Femur (tissue), 1 donor: Measurements from ENCODE around the gene OTOA.
"Not testable (repeated sequence)": the region's sequence is repeated elsewhere in the genome, so short reads cannot be mapped to it uniquely, and the experiment has no call there.

Source experiments
- DNase-seq: peaks from one replicate; pipeline ENCODE4 v3.0.0-alpha.2; 2017

OTOA gene

DNA sequence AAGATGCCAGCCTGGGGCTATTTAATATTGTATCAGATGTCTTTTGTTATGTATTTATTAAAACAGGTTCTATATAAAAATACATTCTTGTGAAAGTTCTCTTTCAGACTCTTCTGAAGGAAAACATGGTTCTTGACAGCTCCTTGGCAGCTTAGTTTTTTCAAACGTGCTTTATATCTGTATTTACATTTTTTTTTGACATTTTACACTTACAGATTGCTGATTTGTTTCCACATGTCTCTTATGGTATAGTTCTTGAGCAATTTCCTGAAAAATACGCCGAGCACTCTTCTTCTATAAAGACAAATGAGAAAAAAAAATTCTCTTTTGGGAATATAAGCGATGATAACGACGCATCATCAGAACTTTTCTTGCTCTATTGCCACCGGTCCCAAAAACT is 20.9 kb upstream of the OTOA start:
- no peak for DNase-seq

DNA sequence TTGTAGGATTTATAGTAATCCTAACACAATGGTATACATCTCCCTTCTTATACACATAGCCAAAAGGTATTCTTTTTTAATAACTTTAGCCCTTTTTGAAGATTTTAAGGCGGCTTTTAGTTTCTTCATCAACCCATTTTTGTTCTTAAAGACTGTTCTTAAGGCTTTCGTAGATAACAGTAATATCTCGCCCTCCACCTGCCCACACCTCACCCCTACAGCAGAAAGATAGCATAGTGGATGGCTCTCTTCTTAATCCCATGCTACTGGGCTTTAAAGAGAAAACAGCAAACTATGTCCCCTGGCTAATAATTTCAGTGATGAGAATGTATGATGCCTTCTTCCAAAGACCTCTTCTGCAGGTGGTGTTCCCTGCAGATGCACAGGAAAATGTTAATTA is 20.0 kb upstream of the OTOA start:
- DNase-seq = no peak

DNA sequence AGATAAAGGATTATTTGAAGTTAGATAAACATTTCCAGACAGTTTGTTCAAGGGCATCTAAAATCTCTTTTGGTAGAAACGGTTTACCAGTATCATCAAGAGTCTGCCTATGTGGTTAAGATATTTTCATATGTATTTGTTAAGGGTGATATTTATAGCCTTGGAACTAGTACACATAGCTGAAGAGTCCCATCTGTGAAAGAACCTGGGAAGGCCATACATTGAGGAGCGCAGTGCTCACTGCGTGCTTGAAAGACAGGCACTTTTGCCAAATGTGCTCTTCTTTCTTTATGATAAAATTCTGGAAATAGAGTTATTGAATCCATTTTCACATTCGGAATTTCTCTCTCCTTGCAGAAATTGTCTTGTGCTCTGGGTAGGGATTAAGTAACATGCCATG is 19.1 kb upstream of the OTOA start:
- no peak for DNase-seq

DNA sequence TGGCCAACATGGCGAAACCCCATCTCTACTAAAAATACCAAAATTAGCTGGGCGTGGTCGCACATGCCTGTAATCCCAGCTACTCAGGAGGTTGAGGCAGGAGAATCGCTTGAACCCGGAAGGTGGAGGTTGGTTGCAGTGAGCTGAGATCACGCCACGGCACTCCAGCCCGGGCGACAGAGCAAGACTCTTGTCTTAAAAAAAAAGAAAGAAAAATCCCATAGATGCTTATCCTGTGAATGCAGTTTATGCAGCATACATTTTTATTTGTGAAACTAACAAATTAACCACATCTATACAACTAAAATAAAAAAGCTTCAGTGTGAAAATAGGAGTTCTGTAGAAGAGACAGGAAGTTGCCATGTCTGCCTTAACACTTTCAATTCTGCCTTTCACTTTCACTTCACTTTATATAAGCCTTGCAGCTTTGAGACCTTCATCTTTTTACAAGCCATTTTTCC is 18.5 kb upstream of the OTOA start:
- no peak for DNase-seq

DNA sequence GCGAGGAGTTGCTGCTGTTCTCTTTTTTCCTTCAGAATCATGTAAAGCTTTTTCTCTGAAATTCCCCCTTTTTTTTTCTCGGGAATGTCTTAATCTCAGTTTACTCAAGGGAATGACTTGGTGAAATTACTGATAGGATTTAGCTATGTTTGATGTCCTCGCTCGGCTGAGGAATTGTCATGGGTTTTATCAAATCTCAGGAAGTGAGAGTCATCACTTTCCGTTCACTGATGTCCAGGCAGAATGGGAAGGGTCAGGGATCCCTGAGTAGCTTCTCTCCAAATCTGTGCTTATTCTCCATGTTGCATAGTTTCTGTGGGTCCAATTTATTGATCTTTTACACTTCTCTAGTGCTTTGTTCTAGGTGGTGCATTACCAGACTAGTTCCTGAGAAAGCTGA is 17.7 kb upstream of the OTOA start:
- DNase-seq = no peak

DNA sequence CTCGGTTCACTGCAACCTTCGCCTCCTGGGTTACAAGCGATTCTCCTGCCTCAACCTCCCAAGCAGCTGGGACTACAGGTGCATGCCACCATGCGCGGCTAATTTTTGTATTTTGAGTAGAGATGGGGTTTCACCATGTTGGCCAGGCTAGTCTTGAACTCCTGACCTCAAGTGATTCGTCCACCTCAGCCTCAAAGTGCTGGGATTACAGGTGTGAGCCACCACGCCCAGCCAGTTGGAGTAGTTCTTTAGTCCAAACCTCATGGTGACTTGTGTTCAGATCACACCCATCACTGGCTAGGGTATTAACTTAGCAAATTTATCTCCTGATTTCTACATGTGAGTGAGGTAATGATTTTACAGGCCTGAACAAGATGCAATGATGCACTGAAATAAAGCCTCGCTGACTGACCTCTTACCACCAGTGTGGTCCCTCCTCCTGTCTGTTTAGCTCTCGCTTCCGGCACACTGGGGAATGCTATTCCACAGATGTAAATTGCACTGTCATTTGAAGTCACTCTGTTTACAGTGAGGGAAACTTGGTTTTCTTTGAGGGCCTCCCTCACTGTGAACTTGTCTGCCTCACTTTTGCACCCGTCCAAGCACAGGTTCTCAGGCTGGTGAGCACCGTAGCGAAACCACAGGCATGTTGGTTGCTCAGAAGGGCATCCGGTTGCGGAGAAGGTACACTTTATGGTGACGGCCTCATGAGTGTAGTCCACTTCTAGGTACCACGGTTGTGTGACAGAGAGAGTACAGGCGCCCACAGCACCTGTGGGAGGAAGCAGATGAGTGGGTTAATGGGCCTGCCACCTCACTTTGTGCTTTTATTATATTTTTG is 16.8 kb upstream of the OTOA start:
- DNase-seq = no peak

DNA sequence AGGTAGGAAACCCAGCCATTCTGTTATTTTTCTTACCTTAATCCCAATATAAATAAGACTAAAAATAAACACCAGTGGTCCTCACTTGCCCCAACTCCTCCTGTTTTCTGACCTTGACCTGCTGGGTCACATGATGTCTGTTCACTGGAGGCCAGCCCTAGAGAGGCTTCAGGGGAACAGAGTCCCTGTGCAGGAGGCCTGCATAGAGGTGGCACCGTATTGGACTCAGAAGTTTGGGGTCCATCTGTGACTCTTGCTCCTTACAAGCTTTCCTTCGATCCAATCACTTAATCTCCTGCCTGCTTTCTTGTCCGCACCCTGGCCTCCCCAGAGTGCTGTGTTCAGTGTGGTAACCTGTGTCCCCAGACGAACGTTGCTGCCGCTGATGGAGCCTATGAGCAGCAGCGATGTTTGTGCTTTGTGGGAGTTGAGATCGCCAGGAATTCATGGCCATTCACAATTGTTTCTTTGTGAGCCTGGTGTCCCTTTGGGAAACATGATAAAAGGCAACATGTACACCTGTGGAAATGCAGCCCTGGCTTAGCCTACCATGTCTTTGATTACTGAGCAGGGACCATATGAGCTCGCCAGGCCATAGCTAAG is 16.1 kb upstream of the OTOA start:
- no peak for DNase-seq

DNA sequence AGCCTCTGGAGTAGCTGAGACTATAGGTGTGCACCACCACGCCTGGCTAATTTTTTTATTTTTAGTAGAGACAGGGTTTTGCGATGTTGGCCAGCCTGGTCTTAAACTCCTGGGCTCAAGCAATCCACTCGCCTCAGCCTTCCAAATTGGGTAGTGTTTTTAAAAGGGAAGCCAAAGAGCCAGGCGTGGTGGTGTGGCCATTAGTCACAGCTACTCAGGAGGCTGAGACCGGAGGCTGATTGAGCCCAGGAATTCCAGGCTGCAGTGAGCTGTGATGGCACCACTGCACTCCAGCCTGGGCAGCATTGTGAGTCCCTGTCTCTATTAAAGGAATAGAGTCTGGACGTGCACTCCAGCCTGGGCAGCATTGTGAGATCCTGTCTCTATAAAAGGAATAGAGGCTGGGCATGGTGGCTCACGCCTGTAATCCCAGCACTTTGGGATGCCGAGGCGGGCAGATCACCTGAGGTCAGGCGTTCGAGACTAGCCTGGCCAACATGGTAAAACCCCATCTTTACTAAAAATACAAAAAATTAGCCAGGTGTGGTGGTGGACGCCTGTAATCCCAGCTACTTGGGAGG is 13.9 kb upstream of the OTOA start:
- not testable (repeated sequence) for DNase-seq

DNA sequence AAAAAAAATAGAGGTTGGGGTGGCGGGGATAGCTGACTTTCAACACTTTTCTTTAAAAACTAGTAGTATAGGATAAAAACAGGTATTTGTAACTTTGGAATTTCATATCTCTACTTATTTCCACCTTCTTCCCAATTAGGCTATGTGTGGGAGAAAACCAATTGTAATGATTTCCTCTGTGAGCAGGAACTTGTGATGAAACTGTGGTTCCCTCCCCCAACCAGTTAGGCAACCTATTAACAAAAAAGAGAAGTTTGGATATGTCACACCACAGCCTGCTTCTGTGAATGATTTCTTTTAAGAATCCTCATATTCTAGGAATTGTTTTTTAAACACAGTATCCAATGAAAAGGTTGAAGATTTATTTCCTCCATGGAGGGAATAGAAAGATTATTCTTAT is 13.2 kb upstream of the OTOA start:
- no peak for DNase-seq

DNA sequence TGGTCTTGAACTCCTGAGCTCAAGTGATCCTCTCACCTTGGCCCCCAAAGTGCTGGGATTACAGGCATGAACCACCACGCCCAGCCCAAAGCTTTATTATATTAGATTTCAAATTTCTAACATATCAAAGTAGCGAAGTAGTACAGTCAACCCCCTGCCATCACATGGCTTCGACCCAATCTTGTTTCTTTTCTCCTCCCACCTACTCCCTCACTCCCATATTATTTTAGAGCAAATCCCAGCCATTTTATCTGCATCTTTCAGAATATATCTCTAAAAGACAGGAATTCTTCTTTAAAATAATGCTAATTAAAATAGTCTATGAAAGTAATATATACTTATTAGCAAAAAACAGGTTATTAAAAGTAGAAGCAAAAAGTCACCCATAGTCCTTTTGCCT is 12.3 kb upstream of the OTOA start:
- no peak for DNase-seq

DNA sequence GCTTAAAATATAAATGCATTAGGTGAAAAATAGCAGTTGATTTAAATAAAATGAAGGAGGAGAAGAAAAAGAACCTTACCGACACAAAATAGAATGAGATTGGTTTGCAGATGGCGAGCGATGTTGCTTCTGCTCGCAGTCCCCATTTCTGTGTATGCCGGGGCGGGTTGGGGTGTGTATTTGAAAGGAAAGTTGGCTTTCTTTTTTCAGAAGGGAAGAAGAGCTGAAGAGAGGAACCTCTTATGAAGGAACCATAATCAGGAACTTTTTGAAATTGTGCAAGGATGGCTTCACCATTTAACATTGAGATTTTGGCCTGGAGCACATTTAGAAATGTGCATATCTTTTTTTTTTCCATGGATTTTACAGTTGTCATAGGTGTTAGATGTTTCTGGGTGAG is 11.3 kb upstream of the OTOA start, which contains the start of gene IGSF6:
Gene IGSF6, minus strand, starts transcription at position 156 of the 400 bp plus-strand sequence. Its CDS starts 10 bp downstream, at position 146.
- DNase-seq = no peak

DNA sequence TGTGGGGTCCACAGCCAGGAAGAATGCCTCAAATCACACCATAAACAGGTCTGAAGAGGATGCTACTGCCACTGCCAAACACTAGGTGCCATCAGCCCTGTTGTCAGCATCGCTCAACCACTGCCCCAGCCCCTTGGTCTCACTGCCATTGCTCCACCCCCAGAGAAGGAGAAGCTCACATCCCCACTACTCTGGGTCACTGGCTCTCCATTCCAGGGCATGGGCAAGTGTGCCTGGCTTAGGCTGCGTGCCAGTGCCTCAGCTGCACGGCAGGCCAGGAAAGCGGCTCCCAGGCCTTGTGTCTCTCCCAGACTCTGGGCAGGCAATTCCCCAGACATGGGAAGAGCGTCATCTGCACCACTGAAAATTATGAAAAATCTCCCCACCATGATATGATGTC is 10.2 kb upstream of the OTOA start:
- DNase-seq = no peak

DNA sequence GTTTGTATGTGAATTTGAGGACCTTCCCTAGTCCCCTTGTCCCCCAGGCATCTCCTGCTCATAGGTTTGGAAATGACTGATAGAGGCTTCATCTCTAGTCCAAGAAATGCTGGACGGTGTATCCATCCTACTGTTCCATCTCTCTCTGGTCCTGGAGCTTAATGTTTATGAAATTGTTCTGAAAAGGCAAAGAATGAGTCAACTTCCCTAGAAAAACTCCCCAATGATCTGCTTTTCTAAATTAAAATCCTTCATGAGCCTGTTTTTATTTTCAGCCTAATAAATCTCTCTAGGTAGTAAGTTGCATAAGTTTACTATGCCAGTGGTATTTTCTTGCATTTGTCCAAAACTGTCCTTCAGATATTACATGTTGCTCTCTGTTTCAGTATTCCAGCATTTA is 9.3 kb upstream of the OTOA start:
- DNase-seq = no peak

DNA sequence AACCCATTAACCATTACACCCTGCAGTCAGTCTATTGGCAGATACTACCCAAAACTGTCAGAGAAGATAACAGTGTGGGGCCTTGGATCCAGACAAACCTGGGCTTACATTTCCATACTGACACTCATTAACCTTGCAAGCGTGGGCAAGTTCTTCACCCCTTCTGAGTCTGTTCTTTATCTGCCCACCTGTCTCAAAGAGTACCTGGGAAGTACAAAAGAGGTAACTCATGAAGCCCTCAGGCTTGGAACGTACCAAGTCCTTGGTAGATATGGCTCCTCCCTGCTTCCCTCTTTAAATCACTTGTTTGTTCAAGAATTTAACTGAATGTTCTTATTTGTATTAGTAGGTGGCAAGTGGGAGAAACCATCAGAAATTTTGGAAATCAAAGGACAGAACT is 8.9 kb upstream of the OTOA start:
- no peak for DNase-seq

DNA sequence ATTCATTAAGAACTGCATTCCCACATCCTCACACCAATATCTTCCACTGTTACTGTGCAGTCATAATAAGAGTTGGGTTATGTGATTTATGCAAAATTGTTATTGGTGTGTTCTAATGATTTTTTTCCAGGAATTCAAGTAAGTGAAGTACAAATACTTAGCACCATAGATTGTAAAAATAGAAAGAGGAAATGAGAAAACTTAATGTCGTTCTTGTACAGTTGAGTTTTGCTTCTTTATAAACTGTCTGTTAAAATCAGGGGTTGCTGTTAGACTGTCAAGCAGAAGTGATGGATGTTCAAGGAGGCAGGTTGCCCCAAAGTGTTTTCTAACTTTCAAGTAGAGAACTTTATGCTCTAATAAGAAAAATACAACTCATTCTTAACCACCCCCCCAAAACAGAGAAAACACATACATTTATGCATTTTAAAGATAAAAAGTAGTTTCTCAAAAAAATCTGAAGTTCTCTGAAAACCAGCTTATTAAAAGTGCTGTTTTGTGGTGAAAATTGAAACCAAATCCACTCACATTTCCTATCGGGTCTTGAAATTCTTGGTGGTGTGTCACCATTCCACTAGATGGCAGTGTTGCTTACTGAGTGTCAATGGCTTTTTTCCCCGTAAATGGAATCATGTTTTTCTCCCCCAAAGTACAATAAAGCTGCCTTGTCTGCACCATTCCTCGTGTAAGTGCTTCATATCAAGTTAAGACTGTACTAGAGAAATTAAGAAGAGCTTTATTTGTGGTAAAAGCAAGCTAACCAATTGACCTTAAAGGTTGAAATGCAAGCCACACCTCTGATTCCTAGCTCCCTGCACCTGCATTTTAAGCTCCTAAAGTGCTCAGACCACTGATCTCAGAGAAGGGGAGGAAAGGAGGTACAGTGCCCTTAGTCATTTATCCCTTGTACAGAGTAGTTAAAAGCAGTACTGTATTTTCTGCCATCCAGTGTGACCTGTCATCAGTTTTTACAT is 6.7 kb upstream of the OTOA start:
- no peak for DNase-seq

DNA sequence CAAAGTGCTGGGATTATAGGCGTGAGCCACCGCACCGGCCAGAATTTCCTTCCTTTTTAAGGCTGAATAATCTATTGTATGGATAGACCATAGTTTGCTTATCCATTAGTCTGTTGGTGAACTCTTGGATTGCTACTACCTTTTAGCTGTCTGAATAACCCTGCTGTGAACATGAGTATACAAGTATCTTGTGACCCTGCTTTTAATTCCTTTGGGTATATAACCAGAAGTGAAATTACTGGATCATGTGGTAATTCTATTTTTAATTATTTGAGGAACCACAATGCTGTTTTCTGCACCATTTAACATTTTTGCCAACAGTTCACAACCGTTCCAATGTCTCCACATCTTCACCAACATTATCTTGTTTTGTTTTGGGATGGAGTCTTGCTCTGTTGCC is 4.6 kb upstream of the OTOA start:
- no peak for DNase-seq

DNA sequence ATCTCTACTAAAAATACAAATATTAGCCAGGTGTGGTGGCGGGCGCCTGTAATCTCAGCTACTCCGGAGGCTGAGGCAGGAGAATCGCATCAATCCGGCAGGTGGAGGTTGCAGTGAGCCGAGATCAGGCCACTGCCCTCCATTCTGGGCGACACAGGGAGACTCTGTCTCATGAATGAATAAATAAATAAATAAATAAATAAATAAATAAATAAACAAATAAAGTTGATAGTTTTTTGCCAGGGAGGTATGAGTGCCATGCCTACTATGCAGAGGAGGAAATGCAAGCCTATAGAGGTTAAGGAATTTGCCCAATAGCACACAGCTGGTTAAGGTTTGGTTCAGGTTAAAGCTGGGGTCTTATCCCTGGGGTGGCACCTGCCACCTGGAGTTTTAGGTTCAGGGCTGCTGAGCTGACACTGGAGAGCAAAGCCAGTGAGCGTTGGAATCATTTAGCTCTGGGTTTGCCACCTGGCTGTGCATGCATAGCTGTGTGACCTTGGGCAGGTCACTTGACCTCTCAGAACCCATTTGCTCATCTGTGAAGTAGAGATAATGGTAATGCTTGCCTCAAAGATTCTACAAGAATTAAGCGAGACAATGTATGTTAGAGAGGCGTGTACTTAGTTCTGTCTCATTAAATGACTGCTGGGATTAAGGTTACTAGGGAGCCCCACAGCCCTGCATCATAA is 1.2 kb downstream of the OTOA start:
- no peak for DNase-seq

DNA sequence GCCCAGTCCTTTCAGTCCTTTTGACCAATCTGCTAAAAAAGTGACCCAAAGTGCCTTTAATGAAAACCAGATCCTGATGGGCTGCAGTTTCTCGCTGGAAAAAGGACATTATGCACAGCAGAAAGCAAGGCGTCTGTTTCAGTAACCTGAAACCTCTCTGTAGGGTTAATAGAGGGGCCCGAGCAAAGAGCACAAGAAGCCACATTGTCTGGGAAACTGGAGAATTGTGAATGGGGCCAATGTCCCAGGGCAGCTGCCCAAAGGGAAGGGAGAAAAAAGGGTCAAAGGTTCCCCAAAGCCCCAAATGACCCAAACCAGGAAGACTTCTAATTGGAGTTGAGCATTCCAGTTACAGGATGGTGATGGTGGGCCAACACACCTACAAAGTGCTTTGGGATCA is 3.0 kb downstream of the OTOA start:
- DNase-seq = no peak

DNA sequence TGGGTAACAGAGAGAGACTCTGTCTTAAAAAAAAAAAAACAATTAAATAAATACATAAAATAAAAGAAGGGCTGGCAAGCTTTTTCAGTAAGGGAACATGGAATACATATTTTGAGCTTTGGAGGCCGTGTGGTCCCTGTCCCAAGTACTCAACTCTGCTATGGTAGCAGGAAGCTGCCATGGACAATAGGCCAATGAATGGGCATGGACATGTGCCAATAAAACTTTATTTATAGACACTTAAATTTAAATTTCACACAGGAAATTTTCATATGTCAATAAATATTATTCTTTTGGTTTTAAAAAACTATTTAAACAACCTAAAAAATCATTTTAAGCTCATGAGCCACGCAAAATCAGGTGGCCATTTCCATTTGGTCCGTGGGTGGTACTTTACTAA is 3.8 kb downstream of the OTOA start:
- DNase-seq = no peak

DNA sequence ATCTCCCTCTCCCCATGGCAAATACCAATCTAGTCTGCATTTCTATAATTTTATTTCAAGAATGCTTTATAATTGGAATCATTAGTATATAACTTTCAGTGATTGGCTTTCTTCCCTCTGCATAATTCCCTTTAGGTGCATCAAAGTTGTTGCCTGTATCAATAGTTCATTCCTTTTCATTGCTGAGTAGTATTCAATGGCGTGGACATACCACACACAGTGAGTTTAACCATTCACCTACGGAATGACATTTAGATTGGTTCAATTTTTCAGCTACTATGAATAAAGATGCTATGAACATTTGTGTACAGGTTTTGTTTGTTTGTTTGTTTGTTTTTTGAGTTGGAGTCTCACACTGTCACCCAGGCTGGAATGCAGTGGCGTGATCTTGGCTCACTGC is 9.7 kb downstream of the OTOA start:
- no peak for DNase-seq

DNA sequence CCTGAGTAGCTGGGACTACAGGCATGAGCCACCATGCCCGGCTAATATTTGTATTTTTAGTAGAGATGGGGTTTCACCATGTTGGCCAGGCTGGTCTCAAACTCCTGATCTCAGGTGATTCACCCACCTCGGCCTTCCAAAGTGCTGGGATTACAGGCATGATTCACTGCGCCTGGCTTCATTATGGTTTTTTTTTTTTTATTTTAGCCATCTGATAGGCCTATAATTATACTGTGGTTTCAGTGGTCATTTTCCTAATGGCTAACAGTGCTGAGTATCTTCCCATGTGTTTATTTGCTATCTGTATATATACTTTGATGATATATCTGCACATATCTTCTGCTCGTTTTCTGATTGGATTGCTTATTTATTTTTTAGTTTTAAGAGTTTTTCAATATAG is 10.7 kb downstream of the OTOA start:
- not testable (repeated sequence) for DNase-seq

DNA sequence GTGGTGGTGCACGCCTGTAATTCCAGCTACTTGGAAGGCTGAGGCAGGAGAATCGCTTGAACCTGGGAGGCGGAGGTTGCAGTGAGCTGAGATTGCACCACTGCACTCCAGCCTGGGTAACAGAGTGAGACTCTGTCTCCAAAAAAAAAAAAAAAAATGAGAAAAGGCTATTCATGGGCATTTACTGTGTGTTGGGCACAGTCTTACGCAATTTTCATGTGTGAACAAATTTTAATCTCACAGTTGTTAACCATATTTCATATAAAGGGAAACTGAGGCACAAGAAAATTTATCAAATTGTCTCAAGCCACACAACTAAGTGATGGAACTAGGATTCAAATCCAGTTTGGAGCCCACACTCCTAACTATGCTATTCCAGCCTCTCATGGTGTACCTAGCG is 16.9 kb downstream of the OTOA start:
- not testable (repeated sequence) for DNase-seq
